Measurements from ENCODE around the gene PFKP.

- no peak for TF ChIP-seq CTCF (IDR thresholded peaks at IDR 0.05; ENCODE audit: low read depth, low read length, poor library complexity, severe bottlenecking)
- no peak for TF ChIP-seq EZH2phosphoT487 (IDR thresholded peaks at IDR 0.05; ENCODE audit: borderline replicate concordance, low read length)
Observed at GRCh38 chr10:3042589-3042988, 24.8 kb upstream of the PFKP start.

Measured in DOHH2 (cell line).